K562 (cell line): ENCODE results near the gene PEX5. TPM values are rescaled to one million over a fixed set of nuclear protein-coding genes. Genes with fewer than 3 reads are reported as not detected.

Experiments used
- ATAC-seq: fragments of 200-7000 bp; cut with Tn5 transposase; 3 replicates; pipeline ENCODE4 v1.9.1; 2020; ENCODE audit warnings: moderate library complexity
- BruUV-seq: library from RNA; stranded (reverse); fragments of 400-500 nt; replicated peaks from 2 replicates; lab custom pipeline; 2021; lab: Mats Ljungman, UMichigan
- CTCF ChIA-PET: fragments of 300-600 bp; formaldehyde crosslinking; extraction: SDS; loops from one replicate; lab custom pipeline; 2021; ENCODE audit warnings: low intra/inter-chr PET ratio; lab: Yijun Ruan, JAX
- POLR2A ChIA-PET: fragments of 300-600, 350-650 bp; sonication (Branson Sonifier 250); formaldehyde crosslinking; extraction: SDS; loops from one replicate; lab custom pipeline; 2021; ENCODE audit warnings: antibody characterized with exemption, inconsistent platforms; lab: Yijun Ruan, JAX
- DNase-seq, 4 experiments: peaks; one replicate each; pipeline versions ENCODE4 v3.0.0 to v3.0.0-alpha.2; 2011 to 2018; ENCODE audit warnings: low spot score in 3 of 4, mixed read lengths in 3 of 4; ENCODE audit errors: extremely low read depth in 1 of 4
- FAIRE-seq: peaks from 2 replicates; lab custom pipeline; 2011; peaks lifted over from hg19 to GRCh38; lab: Jason Lieb, UNC
- H2AFZ ChIP-seq: 2 replicates; pipeline ENCODE4 v1.6.0; 2011; ENCODE audit warnings: low read depth, low read length, control low read depth, inconsistent platforms
- H3K27ac ChIP-seq: fragments of 200-600 bp; 3 replicates; pipeline ENCODE4 v1.8.0; 2011; ENCODE audit warnings: low read depth, mild to moderate bottlenecking, control low read depth, inconsistent platforms, low read length, moderate library complexity, mixed read lengths; ENCODE audit errors: extremely low read depth
- H3K27me3 ChIP-seq, 2 experiments: fragments of 300-600 bp in 1 of 2; 2 replicates in 1 of 2; 3 replicates in 1 of 2; pipeline versions ENCODE4 v1.6.0 to v1.8.0; 2011; ENCODE audit warnings: inconsistent platforms in 2 of 2, low read length in 2 of 2, mild to moderate bottlenecking in 1 of 2, mixed read lengths in 1 of 2, moderate library complexity in 1 of 2; ENCODE audit not compliant: control insufficient read depth in 2 of 2, insufficient read depth in 2 of 2
- H3K36me3 ChIP-seq: fragments of 300-600 bp; 3 replicates; pipeline ENCODE4 v1.8.0; 2011; ENCODE audit warnings: mild to moderate bottlenecking, low read length, inconsistent platforms; ENCODE audit not compliant: control insufficient read depth, insufficient read depth
- H3K4me1 ChIP-seq, 2 experiments: fragments of 200-600 bp in 1 of 2; replicated peaks in 1 of 2; 2 replicates in 1 of 2; 3 replicates in 1 of 2; pipeline versions ENCODE4 v1.5.1 to v1.8.0; 2011; ENCODE audit warnings: inconsistent platforms in 2 of 2, low read length in 2 of 2, mild to moderate bottlenecking in 1 of 2, mixed read lengths in 1 of 2, moderate library complexity in 1 of 2; ENCODE audit not compliant: control insufficient read depth in 2 of 2, insufficient read depth in 2 of 2
- H3K4me2 ChIP-seq: 2 replicates; pipeline ENCODE4 v1.6.1; 2011; ENCODE audit warnings: low read length, control low read depth, inconsistent platforms, mixed read lengths; ENCODE audit not compliant: insufficient read depth
- H3K4me3 ChIP-seq: fragments of 200-600 bp; sonication (generic), shearing (Covaris generic); 2 replicates; pipeline ENCODE4 v1.5.1; 2016; ENCODE audit warnings: control low read depth, inconsistent platforms
- H3K79me2 ChIP-seq: fragments of 200-600 bp; 3 replicates; pipeline ENCODE4 v1.8.0; 2011; ENCODE audit warnings: low read length, inconsistent platforms; ENCODE audit not compliant: control insufficient read depth, insufficient read depth
- H3K9ac ChIP-seq, 2 experiments: 2 replicates each; pipeline versions ENCODE4 v1.6.0 to v1.6.1; 2011; ENCODE audit warnings: low read depth in 2 of 2, low read length in 2 of 2, control low read depth in 1 of 2, inconsistent platforms in 1 of 2, mild to moderate bottlenecking in 1 of 2, mixed read lengths in 1 of 2; ENCODE audit not compliant: insufficient read depth in 1 of 2
- H3K9me1 ChIP-seq: one replicate; pipeline ENCODE4 v1.6.0; 2011; ENCODE audit warnings: inconsistent platforms, mild to moderate bottlenecking, low read length, moderate library complexity; ENCODE audit not compliant: control insufficient read depth, insufficient read depth
- H3K9me3 ChIP-seq: replicated peaks from 2 replicates; pipeline ENCODE4 v1.5.1; 2011; ENCODE audit warnings: low read depth, low read length, inconsistent platforms; ENCODE audit not compliant: control insufficient read depth, insufficient read depth
- H4K20me1 ChIP-seq: replicated peaks from 2 replicates; pipeline ENCODE4 v1.6.1; 2011; ENCODE audit warnings: low read length, inconsistent platforms, mixed read lengths; ENCODE audit not compliant: control insufficient read depth, insufficient read depth
- CBFA2T3 ChIP-seq: fragments of 450-650 bp; IDR thresholded peaks from 2 replicates; pipeline ENCODE4 v1.6.1; 2017
- CBX3 ChIP-seq, 2 experiments: IDR thresholded peaks; 1 replicate in 1 of 2; 2 replicates in 1 of 2; pipeline ENCODE4 v1.6.1; 2012; ENCODE audit warnings: inconsistent platforms in 2 of 2, low read length in 2 of 2, borderline replicate concordance in 1 of 2, control low read depth in 1 of 2
- ESRRA ChIP-seq: fragments of 450-650 bp; IDR thresholded peaks from 2 replicates; pipeline ENCODE4 v1.6.1; 2014; ENCODE audit warnings: low read depth, mild to moderate bottlenecking, moderate library complexity, borderline replicate concordance
- ZFP36 ChIP-seq: fragments of 150-350 bp; IDR thresholded peaks from 2 replicates; pipeline ENCODE4 v1.6.1; 2018; ENCODE audit warnings: low read length, low read depth; ENCODE audit not compliant: partially characterized antibody
- WGBS: fragments of 100-300 bp; shearing (Covaris generic); methylation state at CpG from one replicate; pipeline ENCODE4 v1.1.6; 2016; ENCODE audit warnings: low coverage, mixed read lengths; ENCODE audit not compliant: insufficient coverage; ENCODE audit errors: missing lambda C conversion rate; 5-methylcytosine and 5-hydroxymethylcytosine counted together
- in situ Hi-C: fragments of 300-500 bp; cut with MboI; formaldehyde crosslinking; loops from 4 replicates; pipeline ENCODE4 v1.15.0; 2018; ENCODE audit warnings: inconsistent platforms, mixed read lengths
- intact Hi-C: fragments of 100-400 bp; cut with micrococcal nuclease; formaldehyde crosslinking; loops from 2 replicates; pipeline ENCODE4 v1.14.2; 2022
- polyA plus RNA-seq, 8 experiments: library from polyadenylated mRNA; depleted of rRNA in 4 of 8; stranded (reverse) in 5 of 8; unstranded in 3 of 8; fragments of >200 nt; fragmentation: Nextera tagmentation in 2 of 8; fragmentation: Illumina TruSeq in 1 of 8; extraction: Ambion mirVana in 2 of 8; extraction: Trizol in 1 of 8; gene quantifications; 2 replicates each; pipeline versions ENCODE4 v1.2.1 to v1.2.3, GENCODE V29; 2011 to 2014; ENCODE audit warnings: inconsistent platforms in 1 of 8, missing spikeins in 1 of 8
- total RNA-seq, 7 experiments: library from RNA; depleted of rRNA in 6 of 7; stranded (reverse); fragments of >200 nt in 6 of 7; fragmentation: Illumina TruSeq in 2 of 7; extraction: Trizol in 2 of 7; gene quantifications; 2 replicates each; pipeline versions ENCODE4 v1.2.1 to v1.2.3, GENCODE V29; 2011 to 2021; ENCODE audit warnings: low replicate concordance in 1 of 7
- TF ChIP-seq, protein P1 (sequence below): fragments of 450-650 bp; IDR thresholded peaks from 2 replicates; pipeline ENCODE4 v1.6.1; 2016; ENCODE audit warnings: low read depth, mild to moderate bottlenecking, moderate library complexity
- TF ChIP-seq, protein P2 (sequence below): fragments of 250-450 bp; sonication (Bioruptor Pico); IDR thresholded peaks from 2 replicates; pipeline ENCODE4 v1.5.0; 2022; ENCODE audit warnings: mild to moderate bottlenecking

PEX5 gene
- total and polyA plus RNA-seq, 9 of the 15 experiments (the other 6 are each of a cell fraction or from before 2014, with no cell fraction given), result 1.4 to 26.1 (median 14.0) TPM

DNA sequence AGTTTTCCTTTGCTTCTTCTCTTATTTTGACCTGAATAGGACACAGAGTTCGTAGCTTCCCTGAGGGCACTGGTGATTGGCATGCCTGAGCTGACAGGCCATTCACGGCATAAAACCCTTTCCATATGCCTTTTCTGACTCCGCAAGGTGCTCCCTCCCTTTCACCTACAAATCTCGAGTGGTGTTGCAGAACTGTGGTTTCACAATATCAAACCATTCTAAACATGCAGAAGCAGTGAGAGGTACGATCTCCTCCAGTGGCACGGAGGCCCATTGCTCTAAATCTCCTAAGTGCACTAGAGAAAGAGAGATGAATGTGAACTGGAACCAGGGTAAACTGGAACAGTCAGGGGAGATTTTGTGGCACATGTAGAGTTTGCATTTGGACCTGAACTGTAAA is 35.4 kb upstream of the PEX5 start (continued):
- TF ChIP-seq, protein P1, sequence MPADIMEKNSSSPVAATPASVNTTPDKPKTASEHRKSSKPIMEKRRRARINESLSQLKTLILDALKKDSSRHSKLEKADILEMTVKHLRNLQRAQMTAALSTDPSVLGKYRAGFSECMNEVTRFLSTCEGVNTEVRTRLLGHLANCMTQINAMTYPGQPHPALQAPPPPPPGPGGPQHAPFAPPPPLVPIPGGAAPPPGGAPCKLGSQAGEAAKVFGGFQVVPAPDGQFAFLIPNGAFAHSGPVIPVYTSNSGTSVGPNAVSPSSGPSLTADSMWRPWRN, result no peak
- TF ChIP-seq ZFP36 (no peak), CBFA2T3 (no peak)
- TF ChIP-seq, protein P2, sequence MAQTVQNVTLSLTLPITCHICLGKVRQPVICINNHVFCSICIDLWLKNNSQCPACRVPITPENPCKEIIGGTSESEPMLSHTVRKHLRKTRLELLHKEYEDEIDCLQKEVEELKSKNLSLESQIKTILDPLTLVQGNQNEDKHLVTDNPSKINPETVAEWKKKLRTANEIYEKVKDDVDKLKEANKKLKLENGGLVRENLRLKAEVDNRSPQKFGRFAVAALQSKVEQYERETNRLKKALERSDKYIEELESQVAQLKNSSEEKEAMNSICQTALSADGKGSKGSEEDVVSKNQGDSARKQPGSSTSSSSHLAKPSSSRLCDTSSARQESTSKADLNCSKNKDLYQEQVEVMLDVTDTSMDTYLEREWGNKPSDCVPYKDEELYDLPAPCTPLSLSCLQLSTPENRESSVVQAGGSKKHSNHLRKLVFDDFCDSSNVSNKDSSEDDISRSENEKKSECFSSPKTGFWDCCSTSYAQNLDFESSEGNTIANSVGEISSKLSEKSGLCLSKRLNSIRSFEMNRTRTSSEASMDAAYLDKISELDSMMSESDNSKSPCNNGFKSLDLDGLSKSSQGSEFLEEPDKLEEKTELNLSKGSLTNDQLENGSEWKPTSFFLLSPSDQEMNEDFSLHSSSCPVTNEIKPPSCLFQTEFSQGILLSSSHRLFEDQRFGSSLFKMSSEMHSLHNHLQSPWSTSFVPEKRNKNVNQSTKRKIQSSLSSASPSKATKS (CRISPR knock-in tag), result no peak

DNA sequence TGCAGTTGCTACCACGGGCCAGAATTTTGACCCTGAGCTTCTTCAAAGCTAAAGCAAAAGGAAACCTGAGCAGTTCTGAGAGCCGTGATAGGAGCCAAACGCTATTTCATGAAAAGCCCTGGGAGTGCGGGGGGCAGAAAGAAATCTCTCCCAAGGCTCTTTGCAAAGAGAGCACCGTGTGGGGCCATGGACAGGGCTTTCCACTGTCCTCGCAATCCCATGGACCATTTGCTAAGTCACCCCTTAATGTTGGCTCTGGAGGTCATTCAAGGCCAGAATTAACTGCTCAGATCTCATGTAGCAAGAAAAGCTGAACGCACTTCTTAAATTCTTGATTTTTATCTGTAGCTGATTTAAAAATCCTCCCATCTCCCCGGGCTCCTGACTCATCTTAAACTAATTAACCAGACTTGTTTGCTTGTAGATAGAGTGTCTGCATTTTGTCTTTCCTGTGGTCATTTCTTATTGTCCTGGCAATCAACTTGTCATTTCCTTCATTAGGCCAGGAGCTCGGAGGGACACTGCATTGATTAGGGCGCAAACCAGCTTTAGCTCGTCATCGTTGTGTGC is 34.5 kb upstream of the PEX5 start:
- no peaks in the 10 kb centered on the region for H3K79me2 ChIP-seq
- intact Hi-C loops (no loop called here), in situ Hi-C loops (no loop called here)
- H3K9me3 ChIP-seq, result no peaks in the 10 kb centered on the region
- ChIA-PET CTCF (no interaction called here), POLR2A (interaction anchor here (0.6 kb wide), 1 partner anchor 9 kb away, joined by 3 read pairs; no protein-coding TSS in a partner anchor)
- TF ChIP-seq CBX3 (IDR thresholded peaks at IDR 0.05; ENCODE audit: borderline replicate concordance in 1 of 2, low read length in 2 of 2) (no peak), ESRRA (0 out of 2 replicates have a peak, but pooled peaks have one; percentile 13)
- H3K27ac ChIP-seq, result no peak overlapping the region
- no peaks in the 10 kb centered on the region for H3K27me3 ChIP-seq
- no peak overlapping the region for H2AFZ ChIP-seq
- H3K36me3 ChIP-seq, result peaks cover 18% of the 10 kb centered on the region; the same call in 1 of the 3 replicates
- H3K9ac ChIP-seq, result no peak overlapping the region
- H3K4me1 ChIP-seq, result peaks cover 0 to 9% of the 10 kb centered on the region in 2 experiments; a peak in 2 of 5 replicates
- no TSS peak for BruUV-seq
- no peak overlapping the region for H3K4me3 ChIP-seq
- ATAC-seq (no peak), DNase-seq (no peak), FAIRE-seq (no peak)
- no peak overlapping the region for H3K4me2 ChIP-seq
- 49% methylated on average over 10 of the region's 12 CpGs for WGBS
- H3K9me1 ChIP-seq, result no peaks in the 10 kb centered on the region
- no peaks in the 10 kb centered on the region for H4K20me1 ChIP-seq
